ENCODE results near the gene PHLPP1.

GRCh38 chr18:62728254-62728653 is 12.9 kb downstream of the PHLPP1 start:
- TF ChIP-seq CTCF (IDR thresholded peaks at IDR 0.05 in 4 of 5, conservative IDR thresholded peaks at IDR 0.05 in 1 of 5) = no peak
- TF ChIP-seq POLR2A (IDR thresholded peaks at IDR 0.05) = no peak

All from gastrocnemius medialis (tissue), 4 donors.